HUDEP-2 (cell line): Measurements from ENCODE around the gene COL25A1.

Experiments used
- DNase-seq, 76 experiments: peaks; one replicate each; lab custom pipeline; 2025; ENCODE audit not compliant: unreplicated experiment in 76 of 76; lab: John Stamatoyannopoulos, UW

COL25A1 gene

DNA sequence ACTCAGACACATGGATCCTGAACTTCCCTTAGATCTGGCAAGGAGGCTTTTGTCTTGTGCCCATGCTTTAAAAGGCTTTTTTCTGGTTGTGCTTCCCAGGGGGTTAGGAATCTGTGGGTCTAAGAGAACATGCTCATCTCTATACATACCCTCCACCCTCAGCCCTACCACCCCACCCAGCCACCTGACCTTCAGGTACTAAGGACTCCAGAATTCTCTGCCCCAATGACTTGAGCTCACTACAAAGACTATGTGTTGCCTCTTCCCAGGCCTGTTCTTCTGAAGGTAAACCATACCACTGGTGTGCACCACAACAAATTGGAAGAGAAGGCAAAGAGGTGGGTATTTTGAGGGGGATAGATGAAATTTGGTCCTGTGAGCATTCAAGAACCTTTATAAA is 372.3 kb downstream of the COL25A1 start:
- DNase-seq = no peak

DNA sequence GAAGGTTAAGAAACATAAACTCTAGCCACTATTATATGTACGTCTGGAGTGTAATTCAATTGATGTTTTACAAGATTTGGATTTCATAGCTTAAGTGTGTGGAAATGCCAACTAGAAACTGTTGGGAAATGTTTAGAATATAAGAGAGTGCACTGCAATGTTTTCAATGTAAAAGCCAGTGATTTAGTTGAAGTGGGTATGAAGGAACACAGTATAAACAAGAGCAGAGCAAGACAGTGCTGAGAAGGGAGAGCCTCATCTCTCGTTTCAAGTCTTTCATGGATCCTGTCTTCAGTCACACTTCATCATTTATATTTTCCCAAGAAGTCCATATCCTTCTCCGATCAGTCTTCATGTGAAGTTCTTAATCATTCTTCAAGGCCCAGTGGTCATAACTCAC is 375.7 kb downstream of the COL25A1 start:
- DNase-seq = no peak

DNA sequence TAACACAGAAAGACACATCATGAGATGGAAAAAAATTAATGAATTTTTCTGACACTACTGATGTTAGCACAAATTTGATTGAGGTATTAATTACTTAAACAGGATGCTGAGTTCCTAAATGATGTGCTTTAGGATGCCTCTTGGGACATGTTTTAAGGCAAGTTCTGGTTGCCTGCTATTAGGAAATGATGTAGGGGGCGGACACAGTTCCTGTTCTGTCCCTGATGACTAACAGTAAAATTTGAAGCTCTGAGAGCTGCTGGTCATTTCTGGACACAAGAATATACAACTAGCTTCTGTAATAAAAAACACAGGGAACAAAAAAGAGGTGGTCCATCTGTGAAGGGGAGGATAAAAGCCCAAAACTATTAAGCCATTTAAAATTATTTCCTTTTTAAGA is 376.4 kb downstream of the COL25A1 start:
- no peak for DNase-seq

DNA sequence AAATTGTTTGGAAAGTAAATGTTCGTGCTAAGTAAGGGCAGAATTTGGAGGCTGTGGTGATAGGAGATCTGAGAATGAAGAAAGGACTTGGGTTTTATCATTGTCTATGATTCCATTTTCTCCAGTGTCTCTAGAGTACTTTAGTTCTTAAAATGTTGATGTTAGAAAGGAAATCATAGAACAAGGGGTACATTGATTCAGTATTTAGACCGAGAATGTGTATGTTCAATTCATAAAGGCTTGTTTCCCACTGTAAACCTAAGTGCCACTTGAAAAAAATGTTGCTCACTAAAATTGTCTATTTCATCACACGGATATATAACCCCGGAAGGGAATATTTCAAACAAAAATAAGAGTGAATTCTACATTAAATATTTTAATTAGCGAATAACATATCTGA is 380.3 kb downstream of the COL25A1 start:
- DNase-seq = no peak

DNA sequence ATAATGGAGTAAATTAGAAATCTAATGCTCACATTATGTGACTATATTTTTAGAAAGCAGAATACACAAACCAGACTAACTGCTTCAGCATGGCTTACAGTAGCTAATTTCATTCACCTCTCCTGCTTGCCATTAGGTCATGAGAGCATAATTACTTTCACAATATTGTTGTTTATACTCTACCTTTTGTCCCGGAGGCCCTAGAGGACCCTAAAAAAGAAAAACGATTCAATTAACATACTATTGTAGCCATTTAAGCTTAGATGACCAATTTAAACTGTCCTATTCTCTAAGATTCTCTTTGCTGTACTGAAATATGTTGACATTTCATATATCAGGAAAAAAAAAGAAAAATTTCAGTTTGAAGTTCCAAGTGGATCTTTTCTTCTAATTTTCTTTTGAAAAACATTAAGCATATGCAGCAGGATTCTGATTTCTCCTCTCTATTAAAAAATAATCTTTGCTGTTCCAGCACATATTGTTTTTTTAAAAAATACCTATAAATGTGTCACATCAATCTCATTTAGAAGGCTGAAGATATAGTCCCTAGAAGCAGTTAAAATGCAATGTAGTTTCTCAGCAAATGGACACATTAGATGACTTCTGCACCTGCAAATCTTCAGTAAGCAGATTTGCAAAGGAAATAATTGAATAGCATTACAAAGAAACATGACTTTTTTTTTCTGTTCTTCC is 381.9 kb downstream of the COL25A1 start:
- DNase-seq = no peak

DNA sequence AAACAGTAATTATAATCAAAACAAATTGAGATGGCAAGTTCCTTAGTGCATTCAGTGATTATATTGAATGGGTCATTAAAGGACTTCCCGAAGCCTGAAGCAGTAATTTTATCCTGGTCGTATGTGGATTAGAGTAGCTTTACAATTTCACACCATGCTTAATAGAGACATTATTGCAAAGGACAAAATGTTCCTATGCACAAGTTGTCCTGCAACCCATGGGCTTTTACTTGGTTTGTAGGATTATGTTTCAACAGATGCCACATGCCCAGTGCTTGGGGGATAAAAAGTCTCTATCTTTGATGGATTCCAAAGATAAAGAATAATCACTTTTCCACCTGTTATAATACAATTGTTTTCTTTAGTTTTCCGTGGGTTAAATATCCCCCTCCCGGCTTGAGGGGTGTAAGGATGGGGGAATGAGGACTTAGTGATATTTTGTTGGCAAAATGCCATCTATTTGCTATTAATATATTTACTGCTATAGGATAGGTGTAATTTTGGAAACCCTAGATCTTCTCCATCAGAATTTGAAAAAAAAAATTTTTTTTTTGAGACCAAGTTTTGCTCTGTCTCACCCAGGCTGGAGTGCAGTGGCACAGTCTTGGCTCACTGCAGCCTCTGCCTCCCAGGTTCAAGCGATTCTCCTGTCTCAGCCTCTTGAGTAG is 383.1 kb downstream of the COL25A1 start:
- no peak for DNase-seq

DNA sequence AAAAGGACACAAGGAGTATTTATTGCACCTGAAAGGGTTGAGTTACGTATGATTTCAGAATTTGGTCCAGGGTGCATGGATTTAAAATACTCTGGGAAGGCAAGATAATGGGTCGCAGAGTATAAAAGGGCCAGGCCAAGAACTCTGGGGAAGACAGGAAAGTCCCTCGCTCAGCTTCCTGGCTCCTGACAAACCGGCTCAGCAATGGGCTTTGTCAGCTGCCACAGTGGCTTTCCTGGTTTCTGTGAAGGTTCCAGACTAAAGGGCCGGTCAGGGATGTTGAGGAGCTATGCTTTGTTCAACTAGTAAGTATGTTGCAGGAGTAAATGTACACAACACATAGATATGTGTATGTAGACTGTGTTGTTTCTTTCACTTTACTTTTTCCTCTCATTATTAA is 385.2 kb downstream of the COL25A1 start:
- no peak for DNase-seq

DNA sequence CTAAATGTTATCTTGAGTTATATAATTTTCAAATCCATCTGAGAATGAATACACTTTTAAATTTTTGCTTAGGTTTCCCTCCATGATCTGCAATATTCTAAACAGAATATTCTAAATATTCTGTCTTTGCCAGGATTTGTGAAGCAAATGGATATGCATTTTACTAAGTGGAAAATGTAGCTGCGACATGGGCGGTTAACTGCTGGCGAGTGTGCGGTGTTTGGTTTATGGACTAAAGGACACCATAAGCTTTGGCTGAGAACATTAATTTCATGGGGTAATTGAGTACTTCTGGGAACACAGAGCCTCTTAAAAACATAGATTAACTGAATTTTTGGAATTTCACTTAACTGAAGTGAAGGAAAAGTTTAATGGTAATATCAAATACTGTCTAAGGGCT is 385.8 kb downstream of the COL25A1 start:
- DNase-seq = no peak

DNA sequence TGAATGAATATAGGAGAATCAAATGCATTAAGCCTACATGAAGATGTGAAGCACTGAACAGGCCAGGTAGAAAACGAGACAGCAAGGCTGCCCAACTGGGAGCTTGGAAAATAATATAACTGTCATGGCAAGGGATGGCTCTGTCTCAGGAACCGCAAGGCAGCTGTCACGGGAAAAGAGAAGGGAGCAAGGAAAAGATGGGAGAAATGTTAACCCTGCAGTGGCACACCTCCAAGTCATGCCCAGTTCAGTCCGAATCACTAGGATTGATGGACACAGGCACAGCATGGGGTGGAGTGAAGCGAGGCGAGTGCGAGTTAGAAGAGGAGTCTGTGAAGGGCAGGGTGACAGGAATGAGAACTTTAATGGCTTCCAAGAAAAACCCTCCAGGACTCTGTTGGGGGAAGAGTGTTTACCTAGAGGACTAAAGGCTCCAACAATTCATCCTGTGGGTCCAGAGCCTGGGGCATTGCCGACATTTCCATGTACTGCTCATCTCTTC is 395.5 kb downstream of the COL25A1 start:
- no peak for DNase-seq

DNA sequence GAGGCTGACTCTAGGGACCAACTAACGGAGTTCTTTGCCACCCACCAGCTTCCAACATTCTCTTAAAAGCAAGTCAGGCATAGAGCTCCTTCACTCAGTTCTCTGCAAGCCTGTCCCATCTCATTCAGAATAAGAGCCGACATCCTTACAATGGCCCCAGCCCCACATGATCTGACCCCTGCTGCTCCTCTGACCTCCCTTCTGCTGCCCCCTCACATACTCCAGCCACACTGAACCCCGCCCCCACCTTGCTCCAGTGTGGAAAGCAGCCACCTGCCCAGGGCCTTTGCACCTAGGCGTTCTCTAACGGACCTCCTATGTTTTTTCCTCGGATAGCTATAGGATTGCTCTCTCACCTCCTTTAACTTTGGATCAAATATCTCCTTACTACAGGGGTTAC is 396.5 kb downstream of the COL25A1 start:
- no peak for DNase-seq

DNA sequence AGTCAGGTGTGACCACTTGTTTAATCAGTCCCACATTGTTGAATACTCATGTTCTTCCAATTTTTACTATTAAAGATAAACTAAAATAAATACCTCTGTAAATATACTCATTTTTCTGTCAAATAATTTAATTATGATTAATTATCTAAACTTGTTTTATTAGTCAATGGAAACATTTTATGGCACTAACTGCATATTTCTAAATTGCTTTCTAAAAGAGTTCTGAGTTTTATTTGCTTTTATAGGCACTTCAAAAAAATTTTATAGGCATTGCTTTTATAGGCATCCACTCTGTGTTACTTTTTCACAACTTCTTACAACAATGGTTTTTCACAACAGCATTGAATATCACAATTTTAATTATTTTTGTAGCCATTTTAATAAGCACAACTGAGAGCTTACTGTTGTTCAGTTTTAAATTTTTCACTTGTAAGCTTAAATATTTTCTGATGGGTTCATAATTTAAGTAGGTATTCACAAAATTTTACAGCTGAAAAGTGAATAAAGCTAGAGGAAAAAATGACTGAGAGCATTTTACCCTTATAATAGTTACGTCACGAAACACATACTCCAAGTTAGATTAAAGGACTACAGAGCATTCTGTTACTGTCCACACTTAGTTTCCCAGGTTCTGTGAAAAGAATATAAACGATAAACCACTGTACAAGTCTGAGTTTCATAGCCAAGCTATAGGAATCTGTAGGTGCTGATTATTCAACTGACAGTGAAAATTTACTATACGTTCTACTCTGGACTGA is 398.8 kb downstream of the COL25A1 start:
- no peak for DNase-seq

DNA sequence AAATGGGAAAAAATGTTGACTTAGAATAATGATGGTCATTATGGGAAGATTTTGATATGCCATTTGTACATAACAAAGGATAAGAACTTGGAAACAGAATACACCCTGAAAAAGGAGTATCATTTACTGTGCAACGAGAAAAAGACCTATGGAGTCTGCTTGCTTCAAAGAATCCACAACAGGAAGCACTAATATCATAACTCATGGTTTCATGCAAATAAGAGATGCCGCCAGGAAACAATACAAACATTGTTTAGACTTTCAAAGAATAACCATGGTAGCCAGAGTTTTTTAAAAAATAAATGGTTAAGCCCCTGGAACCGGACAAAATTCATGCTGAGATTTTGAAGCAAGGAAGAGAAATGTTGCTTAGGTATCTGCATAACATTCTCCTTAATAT is 399.7 kb downstream of the COL25A1 start:
- no peak for DNase-seq

DNA sequence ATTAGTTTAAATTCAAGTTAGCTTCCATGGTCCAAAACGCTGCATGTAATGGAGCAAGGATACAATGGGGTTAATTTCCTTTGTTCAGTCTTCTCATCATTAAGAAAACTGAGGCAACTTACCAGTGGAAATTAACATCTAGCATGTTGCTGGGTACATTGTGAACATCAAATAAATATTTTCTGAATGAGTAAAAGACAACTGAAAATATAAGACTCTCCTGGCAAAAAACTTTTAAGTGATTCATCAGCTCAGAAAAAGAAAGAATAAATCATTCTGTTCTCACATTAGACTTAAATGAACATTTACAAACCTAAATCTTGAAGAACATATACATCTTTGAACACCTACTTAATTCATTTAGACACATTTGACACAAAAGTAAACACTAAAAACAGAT is 401.2 kb downstream of the COL25A1 start:
- no peak for DNase-seq

DNA sequence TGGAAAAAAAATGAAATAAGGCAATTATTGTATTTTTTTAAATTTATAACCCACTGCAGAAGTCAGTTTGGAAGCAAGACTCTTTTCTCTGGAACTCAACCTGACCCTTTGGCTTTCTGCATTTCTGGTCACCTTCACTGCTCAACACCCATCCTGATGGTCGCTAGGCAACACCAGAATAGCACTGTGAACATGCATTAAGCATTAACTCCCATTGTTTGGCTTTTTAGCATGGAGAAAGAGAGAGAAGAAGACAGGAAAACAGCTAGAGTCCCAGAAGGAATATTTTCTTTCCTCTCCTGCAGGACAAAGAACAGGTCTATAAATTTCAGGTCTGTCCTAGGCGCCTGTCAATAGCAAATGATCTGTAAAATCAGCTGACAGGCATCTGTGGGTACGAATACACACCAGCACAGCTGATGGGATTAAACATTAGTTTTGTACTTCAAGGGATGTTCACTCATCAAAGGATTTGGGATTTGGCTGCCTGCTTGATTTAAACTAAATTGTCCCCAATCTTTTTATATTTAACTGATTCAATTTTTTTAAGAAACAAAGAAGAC is 402.4 kb downstream of the COL25A1 start:
- DNase-seq = no peak

DNA sequence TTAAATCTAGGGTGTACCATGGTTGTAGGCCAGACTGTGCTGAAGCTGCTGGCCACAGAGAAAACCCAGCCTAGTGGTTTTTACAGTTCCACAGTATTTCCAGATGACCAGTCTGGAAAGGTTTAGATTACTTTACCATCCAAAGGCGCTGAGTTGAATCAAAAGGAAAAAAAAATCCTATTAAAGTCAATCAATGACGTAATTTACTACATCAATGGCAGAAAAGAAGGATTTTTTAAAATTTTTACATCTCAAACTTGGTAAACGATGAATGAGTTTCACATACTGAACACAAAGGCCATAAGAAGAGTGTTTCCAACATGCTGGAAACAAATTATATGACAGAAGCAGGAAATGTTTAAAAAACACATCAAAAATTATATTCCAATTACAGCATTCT is 409.0 kb downstream of the COL25A1 start:
- DNase-seq = no peak

DNA sequence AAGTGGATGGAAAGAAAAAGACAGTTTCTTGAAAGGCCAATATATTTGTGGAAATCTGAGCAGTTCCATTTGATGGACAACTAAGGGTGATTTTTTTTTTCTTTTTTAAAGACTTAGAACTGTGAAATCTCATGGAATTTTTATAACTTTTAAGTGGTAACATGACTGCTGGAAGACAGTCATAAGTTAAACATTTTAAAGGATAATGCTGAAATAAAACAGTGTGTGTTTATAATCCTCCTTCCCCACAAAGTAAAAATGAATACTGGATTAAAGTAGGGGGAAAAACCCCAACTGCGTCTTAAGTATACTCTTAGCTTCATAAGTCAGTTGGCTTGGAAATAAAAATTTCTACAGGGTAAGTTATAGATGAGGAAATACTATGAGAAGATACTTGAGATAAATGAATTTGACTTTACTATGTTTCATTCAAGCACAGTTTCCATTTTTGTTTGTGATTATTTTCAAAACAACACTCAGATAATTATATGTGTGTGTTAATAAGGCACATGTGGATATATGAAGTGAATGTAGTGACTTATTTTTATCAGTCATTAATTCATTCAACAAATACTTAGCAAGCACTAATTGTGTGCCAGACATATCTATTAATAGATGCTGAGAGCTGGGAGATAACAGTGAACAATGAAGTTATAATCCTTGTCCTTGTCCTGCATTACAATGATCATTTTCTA is 410.4 kb downstream of the COL25A1 start:
- DNase-seq = no peak

DNA sequence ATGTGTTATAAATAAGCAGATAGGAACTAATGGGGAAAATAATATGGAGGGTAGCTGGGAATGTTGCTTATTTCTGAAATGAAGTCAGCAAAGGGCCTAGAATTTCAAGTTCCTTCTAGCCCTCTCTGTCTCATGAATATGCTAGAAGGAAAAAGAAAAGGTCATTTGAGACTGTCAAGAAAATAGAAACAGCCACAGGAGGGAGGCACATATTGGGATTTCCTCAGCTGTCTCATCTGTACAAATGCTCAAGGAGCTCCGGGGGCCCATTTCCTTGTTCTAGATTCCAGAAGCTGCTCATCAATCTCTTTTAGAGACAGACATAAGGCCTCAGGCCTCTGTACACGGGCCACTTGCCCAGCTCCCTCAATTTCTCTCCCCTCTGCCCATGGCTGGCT is 412.0 kb downstream of the COL25A1 start:
- no peak for DNase-seq

DNA sequence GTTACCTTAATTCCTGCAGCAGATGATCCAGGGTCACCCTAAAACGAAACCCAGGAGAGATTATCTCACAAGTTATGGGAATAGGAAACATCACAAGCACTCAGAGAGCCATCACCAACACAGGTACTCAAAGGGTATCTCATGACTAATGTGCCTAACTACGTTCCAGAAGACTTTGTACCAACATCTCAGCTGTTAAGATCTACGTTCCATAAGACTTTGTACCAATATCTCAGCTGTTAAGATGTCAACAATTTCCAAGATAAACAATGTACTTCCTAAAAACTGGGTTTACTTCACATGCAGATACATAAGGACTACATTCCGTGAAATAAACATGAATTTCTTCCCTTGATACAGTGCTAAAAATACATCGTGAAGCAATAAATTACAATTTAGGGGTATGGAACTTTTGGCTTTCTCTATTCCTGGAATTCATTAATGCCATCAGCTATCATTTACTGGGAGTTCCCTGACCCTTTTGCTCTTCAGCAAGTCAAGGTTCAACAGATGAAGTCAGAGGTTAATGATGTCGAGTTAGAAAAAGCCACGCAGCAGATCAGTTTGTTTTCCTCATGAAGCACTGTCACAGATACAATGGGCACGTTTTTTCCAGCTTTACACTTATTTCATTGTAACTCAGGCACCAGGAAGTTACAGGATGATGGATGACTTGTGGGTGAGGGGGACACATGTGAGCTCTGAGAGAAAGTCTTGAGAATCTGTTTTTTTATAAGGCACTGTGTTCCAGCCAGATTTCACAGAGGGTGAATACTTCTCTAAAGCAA is 412.6 kb downstream of the COL25A1 start:
- DNase-seq = no peak

DNA sequence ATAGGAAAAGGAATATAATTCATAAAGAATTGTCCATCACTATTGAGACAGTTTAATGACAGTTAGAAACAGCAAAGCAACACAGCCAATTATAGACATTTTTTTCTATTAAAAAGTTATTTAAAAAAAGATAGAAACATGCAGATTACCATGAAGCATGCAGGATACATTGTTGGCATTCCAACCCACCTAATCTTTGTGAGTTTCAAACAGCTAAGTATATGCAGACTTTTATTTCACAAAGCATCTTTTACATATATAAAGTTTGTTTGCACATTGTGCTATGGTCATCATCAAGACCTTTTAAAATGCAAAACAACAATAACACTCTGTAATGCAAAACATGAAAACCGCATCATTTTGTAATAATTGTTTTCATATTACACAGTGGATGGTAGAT is 413.7 kb downstream of the COL25A1 start:
- no peak for DNase-seq

DNA sequence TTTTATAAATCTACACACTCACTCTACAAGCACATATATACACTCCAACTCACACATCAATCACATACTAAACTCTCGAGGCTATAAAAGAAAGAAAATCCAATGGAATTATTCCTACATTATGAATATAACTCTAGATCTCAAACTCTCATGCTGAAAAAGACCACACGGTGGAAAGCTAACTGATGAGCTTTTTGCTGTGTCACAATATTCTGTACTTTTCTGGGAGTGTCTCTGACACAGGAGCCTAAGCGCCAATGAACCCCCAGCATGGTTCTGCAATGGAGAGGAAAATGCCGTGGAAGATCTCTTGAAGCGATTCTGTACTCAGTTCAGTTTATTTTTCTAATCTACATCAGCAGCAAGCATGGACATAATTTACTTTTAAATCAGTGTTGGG is 415.4 kb downstream of the COL25A1 start:
- no peak for DNase-seq
